Type B pancreatic cell (in vitro differentiated cells): ENCODE measurements around the gene LARP4B. TPM values are rescaled to one million over a fixed set of nuclear protein-coding genes. Genes with fewer than 3 reads are reported as not detected.
A peak's percentile ranks its signal among the peaks of the same experiment; 100 is the strongest.

ENCODE experiments used
- DNase-seq: peaks from one replicate; pipeline ENCODE4 v3.0.0; 2021; ENCODE audit warnings: mixed read lengths; ENCODE audit not compliant: unreplicated experiment; ENCODE audit errors: extremely low spot score
- H3K27ac Mint-ChIP-seq: 2 replicates; pipeline ENCODE4 v1.8.0; 2021; ENCODE audit warnings: mild to moderate bottlenecking, mixed read lengths
- H3K27me3 Mint-ChIP-seq: 2 replicates; pipeline ENCODE4 v1.8.0; 2021; ENCODE audit warnings: mixed read lengths
- H3K36me3 Mint-ChIP-seq: 2 replicates; pipeline ENCODE4 v1.8.0; 2021; ENCODE audit warnings: mixed read lengths
- H3K4me1 Mint-ChIP-seq: one replicate; pipeline ENCODE4 v1.8.0; 2021; ENCODE audit warnings: mixed read lengths; ENCODE audit not compliant: unreplicated experiment
- H3K4me3 Mint-ChIP-seq: 2 replicates; pipeline ENCODE4 v1.8.0; 2021; ENCODE audit warnings: mild to moderate bottlenecking, mixed read lengths
- H3K9me3 Mint-ChIP-seq: 2 replicates; pipeline ENCODE4 v1.8.0; 2021; ENCODE audit warnings: mixed read lengths
- CTCF ChIP-seq: fragments of 200-600 bp; sonication (generic); conservative IDR thresholded peaks from 2 replicates; pipeline ENCODE4 v1.5.0; 2021; ENCODE audit warnings: antibody characterized with exemption, mild to moderate bottlenecking
- total RNA-seq: library from RNA; stranded (reverse); gene quantifications from 2 replicates; pipeline ENCODE4 v1.2.1, GENCODE V29; 2021; ENCODE audit warnings: low replicate concordance

LARP4B gene
- total RNA-seq, 1 donor from 2014 or later, result 82.1 TPM

GRCh38 chr10:816091-816477, 115.4 kb downstream of the LARP4B start:
- H3K4me1 Mint-ChIP-seq, result no peaks in the 10 kb centered on the region
- DNase-seq, result no peak
- TF ChIP-seq CTCF, result peak; percentile 12

GRCh38 chr10:815338-816090, 116.0 kb downstream of the LARP4B start:
- DNase-seq, result no peak
- Mint-ChIP-seq H3K27me3 (no peaks in the 10 kb centered on the region), H3K36me3 (peaks cover 33% of the 10 kb centered on the region), H3K4me1 (no peaks in the 10 kb centered on the region), H3K4me3 (no peak overlapping the region), H3K9me3 (no peaks in the 10 kb centered on the region), H3K27ac (no peak overlapping the region)
- TF ChIP-seq CTCF, result peak; percentile 55

More at GRCh38 chr10:816091-816477, 115.4 kb downstream of the LARP4B start:
- Mint-ChIP-seq H3K9me3 (no peaks in the 10 kb centered on the region), H3K4me3 (no peak overlapping the region), H3K27ac (no peak overlapping the region), H3K27me3 (no peaks in the 10 kb centered on the region), H3K36me3 (peaks cover 33% of the 10 kb centered on the region)

- no peaks in the 10 kb centered on the region for H3K4me1 Mint-ChIP-seq
- no peak overlapping the region for H3K27ac Mint-ChIP-seq
- no peaks in the 10 kb centered on the region for H3K9me3 Mint-ChIP-seq
- H3K27me3 Mint-ChIP-seq, result no peaks in the 10 kb centered on the region
- H3K4me3 Mint-ChIP-seq, result no peak overlapping the region
- no peak for TF ChIP-seq CTCF
- no peak for DNase-seq
- H3K36me3 Mint-ChIP-seq, result peaks cover 36% of the 10 kb centered on the region
Measured at GRCh38 chr10:814536-815302, 116.8 kb downstream of the LARP4B start.

- Mint-ChIP-seq H3K4me3 (no peak overlapping the region), H3K4me1 (no peaks in the 10 kb centered on the region), H3K9me3 (no peaks in the 10 kb centered on the region), H3K27ac (no peak overlapping the region), H3K36me3 (peaks cover 41% of the 10 kb centered on the region), H3K27me3 (no peaks in the 10 kb centered on the region)
- no peak for TF ChIP-seq CTCF
- DNase-seq, result no peak
Measured at GRCh38 chr10:813286-813685, 118.2 kb downstream of the LARP4B start.

GRCh38 chr10:812787-813186, 118.7 kb downstream of the LARP4B start:
- Mint-ChIP-seq H3K36me3 (peaks cover 41% of the 10 kb centered on the region), H3K4me3 (no peak overlapping the region), H3K9me3 (no peaks in the 10 kb centered on the region), H3K27ac (no peak overlapping the region), H3K27me3 (no peaks in the 10 kb centered on the region), H3K4me1 (no peaks in the 10 kb centered on the region)
- no peak for TF ChIP-seq CTCF
- no peak for DNase-seq
